NOMO-1 treated with dmso at 0.1 percent for 144 hours (cell line): ENCODE data around the gene CPZ.

Experiments
- DNase-seq: peaks from one replicate; lab custom pipeline; 2025; ENCODE audit not compliant: unreplicated experiment; lab: John Stamatoyannopoulos, UW

Gene CPZ

DNA sequence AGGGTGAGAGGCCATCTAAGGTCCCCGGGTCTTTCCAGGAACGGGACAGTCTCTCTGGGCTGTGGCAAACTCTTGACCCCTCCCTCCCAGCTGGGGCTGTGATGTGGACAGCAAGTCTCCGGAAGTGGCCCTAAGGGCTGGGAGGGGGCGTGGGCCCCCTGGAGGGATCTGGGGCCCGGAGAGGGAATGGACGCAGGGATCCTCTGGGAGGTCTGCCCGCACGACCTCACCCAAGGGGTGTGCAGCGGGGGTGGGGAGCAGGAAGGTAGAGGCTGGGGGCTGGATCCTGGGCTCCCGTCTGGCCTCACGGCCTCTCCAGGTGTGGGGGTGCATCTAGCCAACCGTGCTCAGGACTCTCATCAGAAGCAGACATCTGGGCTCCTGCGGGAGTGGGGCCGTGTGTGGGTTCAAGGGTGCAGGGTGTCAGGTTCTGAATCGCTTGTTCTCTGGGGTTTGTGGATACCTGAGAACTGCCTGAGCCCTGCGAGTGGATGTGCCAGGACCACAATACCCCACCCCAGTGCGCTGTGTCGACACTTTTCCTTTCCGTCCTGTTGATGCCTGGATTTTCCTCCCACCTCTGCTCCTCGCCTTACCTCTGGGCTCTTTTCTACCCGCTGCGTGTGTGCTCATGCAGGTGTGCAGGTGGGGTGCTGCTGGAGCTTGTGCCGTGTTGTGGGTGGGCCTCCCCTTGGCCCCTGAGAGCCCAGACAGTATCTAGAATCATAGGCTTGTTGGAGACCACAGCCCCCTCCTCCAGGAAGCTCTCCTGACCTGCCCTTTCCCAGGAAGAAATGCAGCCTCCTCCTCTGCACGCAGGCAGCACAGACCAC is 915 bp downstream of the CPZ start:
- DNase-seq = no peak

DNA sequence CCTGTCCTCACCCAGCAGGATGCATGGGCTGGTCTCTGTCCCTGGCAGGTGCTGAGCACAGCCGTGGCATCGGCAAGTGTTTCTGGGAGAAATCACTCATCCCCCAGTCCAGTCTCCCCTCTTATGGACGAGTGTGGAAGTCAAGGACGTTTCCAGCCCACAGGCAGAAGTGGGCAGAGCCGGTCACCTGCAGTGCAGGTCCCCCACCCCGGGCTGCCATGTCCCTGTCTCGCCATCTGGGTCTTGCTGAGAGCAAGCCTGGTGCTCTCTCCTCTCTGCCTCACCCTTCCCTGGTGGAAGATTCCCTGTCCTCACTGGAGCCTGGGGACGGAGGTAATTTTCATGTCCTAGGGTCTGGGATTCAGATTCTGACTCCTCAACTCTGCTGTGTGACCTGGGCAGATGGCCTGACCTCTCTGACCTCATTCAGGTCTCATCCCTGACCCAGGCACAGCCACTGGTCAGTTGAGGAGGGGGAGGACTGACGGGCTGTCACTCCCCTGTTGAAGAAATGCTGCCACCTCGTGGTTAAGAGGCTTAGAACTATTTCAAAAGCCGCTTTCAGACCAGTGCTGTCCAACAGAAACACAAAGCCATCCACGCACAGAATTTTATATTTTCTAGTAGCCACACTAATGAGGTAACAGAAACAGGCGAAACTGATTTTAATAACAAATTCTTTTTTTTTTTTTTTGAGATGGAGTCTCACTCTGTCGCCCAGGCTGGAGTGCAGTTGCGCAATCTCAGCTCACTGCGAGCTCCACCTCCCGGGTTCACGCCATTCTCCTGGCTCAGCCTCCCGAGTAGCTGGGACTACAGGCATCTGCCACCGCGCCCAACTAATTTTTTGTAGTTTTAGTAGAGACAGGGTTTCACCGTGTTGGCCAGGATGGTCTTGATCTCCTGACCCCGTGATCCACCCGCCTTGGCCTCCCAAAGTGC is 1.8 kb downstream of the CPZ start:
- DNase-seq = no peak

DNA sequence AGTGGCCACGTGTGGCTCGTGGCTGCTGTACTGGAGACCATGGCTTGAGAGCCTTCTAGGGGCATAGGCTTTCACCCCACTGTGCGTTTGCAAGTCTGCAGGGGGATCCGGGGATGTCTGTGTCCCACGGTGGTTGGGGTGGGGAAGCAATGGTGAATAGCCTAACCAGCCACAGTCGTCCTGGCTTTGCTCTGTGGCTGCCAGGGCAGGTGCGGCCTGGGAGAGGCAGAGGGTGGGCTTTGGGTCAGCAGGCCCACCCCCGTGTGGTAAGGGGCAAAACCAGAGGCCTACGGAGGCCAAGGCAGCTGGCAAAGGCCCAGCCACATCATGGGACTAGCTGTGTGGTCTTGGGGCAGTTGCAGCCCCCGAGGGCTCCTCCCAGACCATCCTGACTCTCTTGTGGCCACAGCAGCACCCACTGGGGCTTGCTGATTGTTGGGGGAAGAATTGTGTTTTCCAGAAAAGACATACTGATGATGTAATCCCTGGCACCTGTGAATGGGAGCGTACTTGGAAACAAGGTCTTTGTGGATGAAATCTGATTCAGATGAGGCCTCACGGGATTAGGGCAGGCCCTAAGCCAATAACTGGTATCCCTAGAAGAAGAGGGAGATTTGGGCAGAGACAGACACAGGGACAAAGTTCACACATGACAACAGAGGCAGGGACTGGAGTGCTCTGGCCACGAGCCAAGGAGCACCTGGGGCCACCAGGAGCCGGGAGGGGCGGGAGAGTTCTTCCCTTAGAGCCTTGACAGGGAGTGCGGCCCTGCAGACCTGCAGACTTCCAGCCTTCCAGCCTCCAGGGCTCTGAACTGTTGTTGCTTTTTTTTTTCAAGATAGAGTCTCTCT is 2.9 kb downstream of the CPZ start:
- DNase-seq = no peak

DNA sequence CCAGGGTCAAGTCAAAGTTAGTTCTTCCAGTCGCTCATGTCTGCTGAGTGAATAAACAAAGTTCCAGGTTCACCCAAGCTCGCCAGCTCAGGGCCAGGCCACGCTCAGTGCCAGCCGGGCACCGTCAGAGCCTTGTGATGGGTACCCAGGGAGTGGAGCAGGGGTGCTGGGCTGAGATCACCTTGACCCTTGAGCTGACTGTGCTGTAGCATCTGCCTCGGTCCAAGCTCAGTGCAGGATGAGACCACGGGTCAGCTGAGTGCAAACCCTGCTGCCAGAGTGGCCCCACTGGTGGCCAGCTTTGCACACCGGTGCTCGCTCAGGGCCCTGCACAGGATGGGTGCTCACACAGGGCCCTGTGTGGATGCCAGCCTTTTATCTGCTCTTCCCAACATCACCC is 4.3 kb downstream of the CPZ start:
- no peak for DNase-seq

DNA sequence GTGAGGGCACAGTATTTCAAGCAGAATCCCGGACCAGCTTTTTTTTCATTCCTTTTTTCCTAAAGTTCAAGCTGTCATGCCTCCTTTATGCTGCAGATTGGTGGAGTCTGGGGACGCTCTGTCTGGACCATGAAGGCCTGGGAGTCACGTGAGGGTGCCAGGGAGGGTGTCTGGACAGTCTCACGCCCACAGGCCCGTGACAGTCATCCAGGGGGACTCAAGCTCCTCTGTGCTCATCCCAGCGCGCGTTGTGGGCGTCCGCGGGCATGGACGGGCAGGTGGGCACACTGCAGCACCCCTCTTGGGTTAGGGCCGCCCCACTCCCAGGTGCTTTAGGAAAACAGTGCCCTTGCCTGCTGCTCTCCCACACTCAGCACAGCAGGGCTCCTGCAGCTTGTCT is 4.8 kb downstream of the CPZ start:
- no peak for DNase-seq

DNA sequence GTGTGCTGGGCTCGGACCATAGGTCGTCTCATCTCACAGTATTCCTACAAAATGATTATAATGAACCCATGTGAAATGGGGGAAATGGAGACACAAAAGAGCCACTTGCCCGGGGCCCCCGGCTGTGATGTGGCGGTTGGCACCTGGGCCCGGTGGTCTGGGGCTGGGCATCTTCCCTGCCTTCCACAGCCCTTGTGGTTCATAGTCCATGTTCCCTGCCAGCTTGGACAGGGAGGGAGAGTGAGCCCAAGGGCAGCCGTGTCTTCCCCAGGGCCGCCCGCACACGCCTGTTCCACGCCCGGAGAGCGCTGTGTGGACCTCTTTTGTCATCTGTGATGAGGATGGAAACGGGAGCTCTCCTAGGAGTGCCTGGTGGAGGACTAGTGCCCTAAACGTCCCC is 5.2 kb downstream of the CPZ start:
- DNase-seq = no peak

DNA sequence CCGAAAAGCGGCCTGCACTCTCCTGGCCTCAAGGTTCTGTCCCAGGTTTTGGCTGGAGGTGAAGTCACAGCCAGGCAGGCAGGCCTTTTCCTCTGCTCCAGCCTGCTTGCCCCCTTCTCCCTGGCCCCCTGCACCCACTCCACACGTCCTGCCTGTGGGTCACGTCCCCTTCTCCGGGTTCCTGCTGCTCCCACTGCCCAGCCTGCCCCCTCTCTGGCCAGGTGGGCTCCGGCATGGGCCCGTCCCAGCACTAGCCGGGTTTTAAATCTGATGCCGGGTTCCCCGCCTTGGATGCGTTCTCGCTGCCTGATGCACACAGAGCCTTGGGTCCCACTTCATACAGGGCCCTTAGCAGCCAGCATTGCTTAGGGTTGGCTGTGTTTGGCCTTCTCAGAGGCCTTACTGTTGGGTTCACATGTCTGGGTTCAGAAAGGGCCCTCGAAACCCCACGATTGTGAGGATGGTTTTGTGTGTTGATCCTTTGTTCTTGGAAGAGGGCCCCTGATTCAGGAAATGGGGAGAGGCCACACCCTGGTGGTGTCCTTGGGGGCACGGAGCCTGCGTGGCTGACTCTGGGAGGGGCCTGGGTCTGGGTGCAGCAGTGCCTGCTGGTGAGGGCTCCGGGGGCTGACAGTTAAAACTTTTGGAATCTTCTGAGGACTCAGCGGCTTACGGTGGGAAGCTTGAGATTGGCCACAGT is 6.0 kb downstream of the CPZ start:
- DNase-seq = no peak

DNA sequence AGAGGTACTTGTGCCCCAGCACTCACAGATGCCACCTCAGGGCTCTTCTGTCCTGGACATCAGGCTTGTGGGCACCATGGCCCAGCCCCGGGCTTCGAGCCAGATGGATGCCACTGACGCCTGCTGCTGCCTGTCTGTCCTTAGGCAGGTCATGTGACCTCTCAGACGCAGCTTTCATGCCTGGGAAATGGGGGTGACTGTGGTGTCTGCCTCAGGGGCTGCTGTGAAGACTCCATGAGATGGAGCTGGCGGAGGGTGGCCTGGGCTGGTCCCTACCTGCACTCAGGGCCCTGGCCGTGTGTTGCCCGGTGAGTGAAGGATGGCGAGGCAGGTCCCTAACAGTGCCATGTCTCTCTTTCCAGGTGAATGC is 6.5 kb downstream of the CPZ start:
- no peak for DNase-seq

DNA sequence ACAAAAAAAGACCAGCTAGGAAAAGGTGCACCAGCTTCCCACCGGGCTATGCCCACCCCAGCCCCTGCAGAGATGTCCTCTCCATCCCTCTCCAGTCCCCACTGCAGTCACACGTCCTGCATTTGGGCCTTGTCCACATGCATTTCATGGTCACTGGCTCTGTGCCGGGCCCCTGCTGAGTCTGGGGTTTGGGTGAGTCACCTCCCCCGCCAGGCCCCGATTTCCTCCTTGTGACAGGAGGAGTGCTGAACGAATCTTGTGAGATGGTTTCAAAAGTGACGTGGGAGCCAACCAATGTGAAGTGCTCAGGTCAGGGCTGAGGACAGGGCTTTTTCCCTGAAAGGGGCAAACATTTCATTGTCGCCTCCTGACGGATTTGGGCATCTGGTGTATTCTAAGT is 7.1 kb downstream of the CPZ start:
- DNase-seq = no peak

DNA sequence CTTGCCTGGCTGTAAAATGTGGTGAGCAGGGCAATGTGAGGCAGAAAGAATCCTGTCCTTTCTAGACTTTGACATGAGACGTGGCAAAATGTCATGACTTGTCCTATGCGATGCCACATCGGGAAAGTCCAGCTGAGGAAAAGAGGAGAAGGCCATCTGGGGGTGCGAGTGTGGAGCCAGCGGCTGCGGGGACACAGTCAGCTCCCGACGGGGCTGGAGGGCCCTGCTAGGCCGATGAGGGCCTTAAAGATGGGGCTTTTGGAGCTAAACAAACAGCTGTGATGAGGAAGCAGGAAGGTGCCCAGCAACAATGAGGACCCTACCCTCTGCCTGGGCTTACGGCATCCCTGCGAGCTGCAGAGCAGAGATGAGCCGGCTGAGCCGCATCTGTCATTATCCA is 7.7 kb downstream of the CPZ start:
- DNase-seq = no peak

DNA sequence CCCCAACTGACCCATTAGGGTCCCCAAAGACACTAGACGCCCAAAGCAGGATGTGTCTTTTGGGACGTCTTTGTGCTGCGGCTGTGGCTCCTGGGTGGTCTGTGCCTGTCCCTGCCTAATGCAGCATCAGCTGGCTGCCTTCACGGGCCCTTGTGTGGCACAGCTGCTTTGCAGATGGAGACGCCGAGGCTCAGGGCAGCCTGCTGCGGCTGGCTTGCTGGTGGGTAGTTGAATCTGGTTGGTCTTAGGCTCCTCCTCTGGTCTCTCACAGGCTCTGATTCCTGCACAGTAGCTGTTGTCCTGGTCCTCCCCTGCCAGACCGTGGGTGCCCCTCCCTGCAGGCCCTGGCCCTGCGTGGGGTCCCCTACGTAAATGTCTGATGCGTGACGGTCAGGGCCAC is 8.1 kb downstream of the CPZ start:
- no peak for DNase-seq

DNA sequence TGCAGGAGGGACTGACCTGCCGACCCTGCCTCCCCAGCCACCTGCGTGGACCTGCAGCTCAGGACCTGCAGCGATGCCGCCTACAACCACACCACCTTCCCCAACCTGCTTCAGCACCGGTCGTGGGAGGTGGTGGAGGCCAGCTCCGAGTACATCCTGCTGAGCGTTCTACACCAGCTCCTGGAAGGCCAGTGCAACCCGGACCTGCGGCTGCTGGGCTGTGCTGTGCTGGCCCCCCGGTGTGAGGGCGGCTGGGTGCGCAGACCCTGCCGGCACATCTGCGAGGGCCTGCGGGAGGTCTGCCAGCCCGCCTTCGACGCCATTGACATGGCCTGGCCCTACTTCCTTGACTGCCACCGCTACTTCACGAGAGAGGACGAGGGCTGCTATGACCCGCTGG is 8.5 kb downstream of the CPZ start:
- no peak for DNase-seq

DNA sequence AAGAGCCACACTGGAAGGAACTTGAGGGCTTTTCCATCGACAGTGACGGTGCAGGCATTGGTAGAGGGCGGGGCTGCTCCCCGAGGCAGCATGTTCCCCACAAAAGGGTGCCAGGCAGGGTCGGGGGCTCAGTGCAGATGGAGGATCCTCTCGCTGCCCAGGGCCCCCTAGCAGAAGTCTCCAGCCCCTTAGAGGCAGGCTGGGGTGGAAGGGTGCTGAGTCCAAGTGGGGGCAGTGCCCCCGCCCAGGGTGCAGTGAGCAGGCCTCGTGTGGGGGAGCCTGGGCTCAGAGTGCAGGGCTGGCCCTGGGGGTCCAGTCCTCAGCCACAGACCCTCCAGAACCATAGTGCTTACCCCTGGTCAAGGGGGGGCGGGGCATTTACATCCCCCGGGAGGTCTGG is 9.0 kb downstream of the CPZ start:
- DNase-seq = no peak

DNA sequence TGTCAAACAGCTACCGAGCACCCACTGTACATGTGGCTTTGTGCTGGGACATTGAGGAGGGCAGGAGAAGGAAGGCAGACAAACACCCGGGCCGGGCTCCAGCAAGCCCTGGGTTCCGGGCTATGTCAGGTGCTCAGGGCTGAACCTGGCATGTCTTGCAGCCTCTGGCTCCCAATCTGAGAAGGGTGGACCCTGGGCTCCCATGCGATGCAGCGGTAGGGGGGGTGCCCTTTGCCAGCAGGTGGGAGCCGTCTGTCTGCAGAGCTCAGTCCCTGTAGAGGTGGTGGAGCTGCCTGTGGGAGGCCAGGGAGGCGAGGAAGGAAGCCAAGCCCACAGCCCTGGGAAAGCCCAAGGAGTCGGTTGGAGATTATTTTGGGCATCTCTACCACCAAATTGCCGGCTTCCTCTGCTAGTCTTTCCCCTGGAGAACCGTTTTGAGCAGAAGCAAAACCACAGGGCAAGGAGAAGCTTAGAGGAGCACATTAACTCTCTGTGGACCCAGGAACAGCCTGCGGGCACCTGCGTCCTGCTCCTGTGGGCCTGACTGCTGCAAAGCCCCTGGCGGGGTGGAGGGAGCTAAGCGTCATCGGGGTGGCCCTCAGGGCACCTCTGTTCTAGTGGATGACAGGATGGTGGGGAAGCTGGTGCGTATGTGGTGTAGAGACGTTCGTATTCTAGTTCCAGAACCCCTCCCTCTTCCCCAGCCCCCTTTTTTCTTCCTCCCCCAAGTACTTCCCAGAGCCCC is 10.3 kb downstream of the CPZ start:
- DNase-seq = no peak

DNA sequence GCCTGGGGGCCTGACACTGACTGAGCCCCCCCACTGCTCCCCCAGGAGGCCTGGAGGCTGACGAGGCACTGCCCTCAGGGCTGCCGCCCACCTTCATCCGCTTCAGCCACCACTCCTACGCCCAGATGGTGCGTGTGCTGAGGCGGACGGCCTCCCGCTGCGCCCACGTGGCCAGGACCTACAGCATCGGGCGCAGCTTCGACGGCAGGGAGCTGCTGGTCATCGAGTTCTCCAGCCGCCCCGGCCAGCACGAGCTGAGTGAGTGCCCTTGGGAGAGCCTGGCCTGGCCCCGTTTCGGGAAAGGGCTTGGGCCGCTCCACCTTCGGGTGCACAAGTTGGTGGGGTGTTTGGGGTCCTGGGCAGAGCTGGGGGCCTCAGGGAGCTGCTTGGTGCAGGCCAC is 11.4 kb downstream of the CPZ start:
- DNase-seq = no peak

DNA sequence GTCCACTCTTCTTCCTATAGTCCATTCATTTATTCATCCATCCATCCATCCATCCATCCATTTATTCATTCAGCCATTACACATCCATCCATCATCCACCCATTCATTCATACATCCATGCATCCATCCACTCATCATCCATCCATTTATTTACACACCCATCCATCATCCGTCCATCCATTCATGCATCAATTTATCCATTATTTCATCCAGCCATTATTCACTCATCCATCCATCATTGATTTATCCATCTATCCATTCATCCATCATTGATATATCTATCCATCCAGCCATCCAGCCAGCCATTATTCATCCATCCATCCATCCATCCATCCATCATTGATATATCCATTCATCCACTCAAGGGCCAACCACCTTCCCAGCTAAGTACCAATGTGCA is 12.7 kb downstream of the CPZ start:
- no peak for DNase-seq

DNA sequence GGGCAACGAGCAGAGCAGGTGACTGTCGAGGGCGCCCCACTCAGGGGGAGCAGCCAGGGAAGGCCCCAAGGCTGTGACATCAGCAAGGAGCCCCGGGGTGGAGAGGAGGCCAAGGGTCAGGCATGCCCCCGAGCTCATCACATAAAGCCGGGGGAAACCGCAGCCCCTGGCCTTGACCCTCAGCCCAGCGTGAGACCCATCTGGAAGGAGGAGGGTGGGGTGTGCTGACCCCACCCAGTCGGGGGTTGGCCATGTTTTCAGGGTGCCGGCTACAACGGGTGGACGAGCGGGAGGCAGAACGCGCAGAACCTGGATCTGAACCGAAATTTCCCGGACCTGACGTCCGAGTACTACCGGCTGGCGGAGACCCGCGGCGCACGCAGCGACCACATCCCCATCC is 13.9 kb downstream of the CPZ start:
- no peak for DNase-seq

DNA sequence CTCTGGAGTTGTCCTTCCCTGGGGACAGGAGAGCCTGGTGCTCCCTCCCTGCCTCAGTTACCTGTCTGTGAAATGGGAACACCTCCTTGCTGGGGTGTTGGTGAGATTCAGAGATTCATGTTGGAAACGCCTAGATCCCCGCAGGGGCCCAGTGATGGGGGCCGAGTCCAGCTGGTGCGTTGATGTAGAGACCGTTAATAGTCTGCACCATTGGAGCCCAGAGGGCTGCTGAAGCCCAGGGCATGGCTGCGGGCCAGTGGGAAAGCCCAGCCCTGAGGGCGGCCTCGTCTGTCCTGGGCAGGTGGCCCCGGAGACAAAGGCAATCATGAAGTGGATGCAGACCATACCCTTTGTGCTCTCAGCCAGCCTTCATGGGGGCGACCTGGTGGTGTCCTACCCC is 14.4 kb downstream of the CPZ start:
- no peak for DNase-seq

DNA sequence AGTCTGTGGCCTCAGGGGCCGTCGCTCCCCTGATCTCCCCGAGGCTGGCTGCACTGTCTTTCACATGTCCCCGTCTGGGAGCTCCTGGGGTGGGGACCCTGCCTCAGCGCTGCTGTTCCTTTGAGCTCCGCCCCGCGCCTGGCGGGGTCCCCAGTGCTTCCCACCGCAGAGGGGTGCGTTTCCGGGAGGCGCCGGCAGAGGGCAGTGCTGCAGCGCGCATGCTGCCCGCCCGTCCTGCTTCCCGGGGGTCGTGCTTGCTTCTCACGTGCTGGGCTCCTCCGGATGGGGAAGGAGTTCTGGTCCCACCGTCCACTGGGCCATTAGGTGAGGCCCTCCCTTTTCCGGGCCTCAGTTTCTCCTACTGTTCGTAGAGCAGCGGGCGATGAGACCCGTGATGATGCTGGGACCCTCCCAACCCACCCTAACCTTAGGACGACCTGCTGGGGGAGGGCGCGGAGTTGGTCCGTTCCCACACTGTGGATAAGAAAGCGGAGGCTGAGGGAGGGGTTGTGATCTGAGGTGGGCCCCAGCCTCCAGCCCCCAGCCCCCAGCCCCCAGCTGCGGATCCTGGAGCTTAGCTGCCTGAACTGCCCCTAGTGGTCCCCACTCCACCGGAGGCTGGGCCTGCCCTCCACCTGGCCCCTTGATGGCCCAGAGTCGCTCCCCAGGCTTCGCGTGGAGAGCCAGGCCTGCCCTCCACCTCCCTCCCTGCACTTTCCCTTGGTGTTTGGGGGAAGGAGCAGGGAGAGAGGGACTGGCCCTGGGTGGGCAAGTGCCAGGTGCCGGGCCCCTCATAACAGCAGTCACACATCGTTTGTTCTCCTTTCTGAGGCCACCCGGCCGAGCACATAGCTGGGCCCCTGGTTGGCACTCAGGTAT is 15.3 kb downstream of the CPZ start:
- DNase-seq = no peak
